ENCODE results near the gene COX7B2.

DNA sequence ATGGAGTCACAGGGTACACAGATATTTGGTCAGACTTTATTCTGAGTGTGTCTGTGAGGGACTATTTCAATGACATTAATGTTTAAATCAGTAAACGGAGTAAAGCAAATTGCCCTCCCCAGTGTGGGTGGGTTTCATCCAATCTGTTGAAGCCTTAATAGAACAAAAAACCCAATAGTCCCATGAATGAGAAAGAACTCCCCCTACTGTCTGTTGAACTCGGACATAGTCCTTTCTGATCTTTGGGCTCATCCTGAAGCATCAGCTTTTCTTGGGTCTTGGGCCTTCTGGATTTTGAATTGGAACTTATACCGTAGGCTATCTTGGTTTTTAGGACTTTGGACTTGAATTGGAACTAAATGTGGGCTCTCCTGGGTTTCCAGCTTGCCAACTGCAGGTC lies 193.6 kb downstream of the COX7B2 start:
- TF ChIP-seq, protein P1, sequence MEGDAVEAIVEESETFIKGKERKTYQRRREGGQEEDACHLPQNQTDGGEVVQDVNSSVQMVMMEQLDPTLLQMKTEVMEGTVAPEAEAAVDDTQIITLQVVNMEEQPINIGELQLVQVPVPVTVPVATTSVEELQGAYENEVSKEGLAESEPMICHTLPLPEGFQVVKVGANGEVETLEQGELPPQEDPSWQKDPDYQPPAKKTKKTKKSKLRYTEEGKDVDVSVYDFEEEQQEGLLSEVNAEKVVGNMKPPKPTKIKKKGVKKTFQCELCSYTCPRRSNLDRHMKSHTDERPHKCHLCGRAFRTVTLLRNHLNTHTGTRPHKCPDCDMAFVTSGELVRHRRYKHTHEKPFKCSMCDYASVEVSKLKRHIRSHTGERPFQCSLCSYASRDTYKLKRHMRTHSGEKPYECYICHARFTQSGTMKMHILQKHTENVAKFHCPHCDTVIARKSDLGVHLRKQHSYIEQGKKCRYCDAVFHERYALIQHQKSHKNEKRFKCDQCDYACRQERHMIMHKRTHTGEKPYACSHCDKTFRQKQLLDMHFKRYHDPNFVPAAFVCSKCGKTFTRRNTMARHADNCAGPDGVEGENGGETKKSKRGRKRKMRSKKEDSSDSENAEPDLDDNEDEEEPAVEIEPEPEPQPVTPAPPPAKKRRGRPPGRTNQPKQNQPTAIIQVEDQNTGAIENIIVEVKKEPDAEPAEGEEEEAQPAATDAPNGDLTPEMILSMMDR (IDR thresholded peaks at IDR 0.05; ENCODE audit: low read length) = no peak
- TF ChIP-seq EZH2phosphoT487 (IDR thresholded peaks at IDR 0.05; ENCODE audit: low read length) = no peak

All from MM.1S (cell line).